HG02759 (cell line): ENCODE data around the gene POLD2.
"Not testable (repeated sequence)": the region's sequence is repeated elsewhere in the genome, so short reads cannot be mapped to it uniquely, and the experiment has no call there.

Source experiments
- ATAC-seq: cut with Tn5 transposase; IDR thresholded peaks from one replicate; pipeline ENCODE4 v1.9.1; 2021; ENCODE audit warnings: mild to moderate bottlenecking, moderate library complexity; ENCODE audit not compliant: unreplicated experiment

POLD2 gene

DNA sequence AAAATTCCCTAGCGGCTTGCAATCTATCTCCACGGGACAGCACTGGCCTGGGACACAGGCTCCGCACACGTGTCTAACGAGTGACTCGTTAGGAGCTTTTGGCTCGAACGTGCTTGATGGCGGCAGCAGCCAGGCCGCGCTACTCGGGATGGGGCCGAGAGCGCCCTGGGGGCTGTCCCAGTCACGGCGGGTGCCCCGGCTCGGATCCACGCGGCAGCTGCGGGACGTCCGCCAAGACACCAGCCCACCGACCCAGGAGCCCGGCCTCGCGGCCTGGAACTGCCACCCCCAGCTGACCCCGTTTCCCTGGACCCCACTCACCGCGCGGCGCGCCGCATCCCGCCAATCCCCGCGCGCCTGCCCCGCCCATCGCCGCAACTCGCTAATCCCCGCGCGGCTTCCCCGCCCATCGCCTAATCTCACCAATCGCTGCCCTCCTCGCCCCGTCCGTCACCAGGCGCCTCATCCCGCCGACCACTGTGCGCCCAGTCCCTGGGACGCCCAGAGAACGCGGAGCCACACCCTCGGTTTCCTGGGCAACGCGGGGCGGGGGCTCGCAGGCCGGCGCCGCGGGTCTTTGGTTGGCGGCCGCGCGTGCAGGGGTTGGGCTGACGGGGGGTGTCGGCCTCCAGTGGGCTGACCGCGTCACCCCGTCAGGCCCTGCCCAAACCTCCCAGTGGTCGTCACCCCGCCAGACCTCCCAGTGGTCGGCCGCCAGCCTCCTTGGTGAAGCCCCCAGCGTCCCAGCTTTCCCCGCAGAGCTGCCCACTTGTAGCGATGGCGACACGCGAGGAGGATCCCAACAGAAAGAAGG is at the start of gene POLD2:
Gene POLD2, minus strand, starts transcription at position 359 of the 814 bp plus-strand sequence. CDS start 1,495 bp downstream, outside the sequence.
- peak; percentile 99 for ATAC-seq

GRCh38 chr7:44172803-44173424 is 49.6 kb upstream of the POLD2 start:
- no peak for ATAC-seq

GRCh38 chr7:44172352-44172751 is 49.0 kb upstream of the POLD2 start:
- no peak for ATAC-seq

- not testable (repeated sequence) for ATAC-seq
Observed at GRCh38 chr7:44171901-44172300, 48.6 kb upstream of the POLD2 start.

DNA sequence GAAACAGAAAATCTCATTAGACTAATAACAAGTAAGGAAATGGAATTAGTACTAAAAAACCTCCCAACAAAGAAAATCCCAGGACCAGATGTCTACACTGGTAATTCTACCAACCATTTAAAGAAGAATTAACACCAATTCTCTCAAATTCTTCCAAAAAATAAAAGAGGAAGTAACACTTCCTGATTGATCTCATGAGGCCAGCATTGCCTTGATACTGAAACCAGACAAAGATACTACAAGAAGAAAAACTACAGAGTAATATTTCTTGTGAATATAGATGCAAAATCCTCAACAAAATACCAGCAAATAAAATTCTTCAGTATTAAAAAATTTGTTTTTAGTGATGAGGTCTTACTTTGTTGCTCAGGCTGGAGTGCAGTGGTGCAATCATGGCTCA is 44.6 kb upstream of the POLD2 start:
- ATAC-seq, result no peak

- no peak for ATAC-seq
Observed at GRCh38 chr7:44163591-44163990, 40.2 kb upstream of the POLD2 start.

GRCh38 chr7:44162785-44163395 is 39.5 kb upstream of the POLD2 start:
- ATAC-seq, result no peak

DNA sequence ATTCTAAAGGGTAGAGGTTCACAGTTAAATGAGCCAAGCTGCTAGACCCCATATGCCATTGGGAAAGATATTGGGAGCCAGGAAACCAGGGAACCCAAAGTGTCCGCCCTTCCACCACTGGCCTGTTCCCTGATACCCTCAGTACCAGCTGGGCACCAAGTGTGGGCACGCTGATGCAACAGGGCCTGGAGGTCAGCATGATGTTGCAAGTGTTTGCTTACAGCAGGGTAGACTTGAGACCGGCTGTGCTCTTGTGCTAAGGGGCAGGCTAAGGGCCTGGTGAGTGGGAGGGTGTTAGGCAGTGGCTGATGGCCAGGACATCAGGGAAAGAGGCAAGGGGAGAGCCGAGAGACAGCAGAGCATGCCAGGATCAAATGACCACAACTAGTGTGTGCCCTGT is 38.8 kb upstream of the POLD2 start:
- ATAC-seq, result no peak

GRCh38 chr7:44161371-44161770 is 38.0 kb upstream of the POLD2 start:
- ATAC-seq, result no peak

DNA sequence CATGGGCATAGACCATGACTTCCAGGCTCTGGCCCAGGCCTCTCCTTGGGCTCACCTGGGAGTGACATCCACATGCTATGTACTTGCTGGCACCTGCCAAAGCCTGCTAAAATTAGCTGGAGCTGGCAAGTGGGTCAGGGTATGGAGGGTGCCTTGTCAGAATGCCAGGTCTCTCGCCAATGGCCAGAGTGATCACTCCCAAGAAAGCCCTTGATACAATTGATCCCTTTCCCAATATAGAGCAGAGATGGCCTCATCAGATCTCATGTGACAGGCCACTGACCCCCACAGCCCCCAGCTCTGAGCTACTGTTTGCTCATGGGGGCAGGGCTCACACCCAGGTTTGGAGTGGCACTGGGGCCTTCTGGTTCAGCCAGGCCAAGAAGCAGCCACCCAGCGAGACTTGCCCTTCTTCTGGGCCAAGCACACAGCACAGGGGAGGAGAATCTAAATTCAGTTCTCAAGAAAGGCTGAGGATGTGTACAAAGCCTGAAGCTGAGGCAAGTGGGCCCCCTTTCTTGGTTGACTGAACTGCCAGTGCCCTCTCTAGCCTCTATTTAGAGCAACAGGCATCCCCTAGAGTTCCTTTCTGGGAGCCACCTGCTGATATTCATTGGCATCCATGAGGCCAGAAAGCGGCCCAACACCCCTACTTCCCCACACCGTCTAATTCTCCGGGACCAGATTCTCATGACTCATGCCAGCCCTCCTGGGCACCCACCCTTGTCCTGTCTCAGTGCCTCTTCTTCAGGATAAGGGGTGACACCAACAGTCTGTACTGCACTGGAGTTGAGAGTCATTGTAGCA is 36.7 kb upstream of the POLD2 start:
- no peak for ATAC-seq

- no peak for ATAC-seq
Observed at GRCh38 chr7:44158873-44159631, 35.7 kb upstream of the POLD2 start.

GRCh38 chr7:44158096-44158872 is 34.9 kb upstream of the POLD2 start:
- ATAC-seq, result no peak

DNA sequence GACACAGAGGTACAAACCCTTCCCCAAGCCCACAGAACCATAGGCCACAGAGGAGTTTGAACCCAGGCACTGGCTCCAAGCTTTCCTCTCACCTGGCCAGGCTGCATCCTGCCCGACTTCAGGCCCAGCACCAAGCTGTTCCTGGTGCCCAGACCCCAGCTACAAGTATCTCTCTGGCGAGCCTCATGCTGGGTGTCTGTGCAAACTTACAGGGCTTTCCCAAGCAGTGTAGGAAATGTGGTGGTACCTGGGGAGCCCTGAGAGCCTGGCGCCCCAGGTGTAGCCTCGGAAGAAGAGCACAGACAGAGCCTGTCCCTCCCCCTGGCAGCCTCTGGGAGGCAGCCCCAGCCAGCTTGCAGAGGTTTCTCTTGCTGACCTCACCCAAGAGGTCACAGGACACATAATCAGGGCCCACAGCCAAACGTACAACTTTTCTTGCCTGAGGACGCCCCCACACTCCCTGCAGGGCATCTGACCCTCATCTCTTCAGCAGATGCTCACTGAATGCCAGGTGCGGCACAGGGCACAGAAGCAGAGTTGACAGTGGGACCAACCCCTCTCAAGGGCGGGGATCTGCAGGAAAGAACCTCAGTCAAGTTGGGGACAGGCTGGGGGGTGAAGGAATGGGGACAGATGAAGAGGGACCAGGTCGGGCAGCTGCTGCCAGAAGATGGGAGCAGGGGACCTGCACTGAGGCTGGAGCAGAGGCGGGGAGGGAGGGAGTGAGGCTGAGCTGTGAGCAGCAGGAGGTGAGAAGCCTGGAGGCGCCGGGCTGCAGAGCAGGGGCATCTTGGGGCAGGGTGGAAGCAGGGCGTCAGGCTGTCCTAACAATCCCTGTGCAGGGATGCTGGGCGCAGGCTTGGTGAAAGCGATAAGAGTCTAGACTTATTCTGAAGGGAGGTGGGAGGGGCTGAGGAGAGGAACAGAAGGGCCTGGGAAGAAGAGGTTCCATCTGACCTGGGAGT is 34.0 kb upstream of the POLD2 start:
- ATAC-seq, result no peak

- ATAC-seq, result no peak
Observed at GRCh38 chr7:44156453-44157010, 33.2 kb upstream of the POLD2 start.

GRCh38 chr7:44155191-44156185 is 32.1 kb upstream of the POLD2 start:
- no peak for ATAC-seq

- no peak for ATAC-seq
Observed at GRCh38 chr7:44154703-44155102, 31.4 kb upstream of the POLD2 start.

DNA sequence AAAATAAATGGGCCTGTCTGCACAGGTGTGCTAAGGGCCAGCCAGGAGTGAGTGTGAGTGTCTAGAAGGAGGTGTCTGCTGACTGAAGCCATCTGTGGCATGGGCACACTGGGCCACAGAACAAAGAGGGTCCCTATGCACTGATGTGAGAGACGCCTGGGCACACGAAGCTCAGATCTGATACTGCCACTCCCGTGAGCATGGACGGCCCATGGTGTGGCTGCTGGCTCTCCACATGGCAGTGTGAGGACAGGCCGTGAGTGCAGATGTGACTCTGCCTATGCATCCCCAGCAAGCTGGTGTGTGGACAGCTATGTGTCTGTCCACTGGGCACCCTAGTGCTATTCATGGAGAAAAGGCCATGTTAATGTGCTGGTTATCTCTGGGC is 30.6 kb upstream of the POLD2 start:
- ATAC-seq, result no peak
